Stimulated activated naive CD8-positive, alpha-beta T cell treated with anti-CD3 and anti-CD28 coated beads, Interleukin-15, amount 100 ng/mL, for 72 hours (primary cell): ENCODE measurements around the gene C5orf52.
A peak's percentile ranks its signal among the peaks of the same experiment; 100 is the strongest.

Source experiments
- ATAC-seq: fragments of 150-1000 bp; cut with Tn5 transposase; 2 replicates; pipeline ENCODE4 v1.10.0; 2021; ENCODE audit warnings: mild to moderate bottlenecking, moderate library complexity
- DNase-seq, 2 donors: peaks; one replicate each; pipeline ENCODE4 v3.0.0; 2021 to 2022
- H3K27ac Mint-ChIP-seq, 2 donors: one replicate each; pipeline ENCODE4 v1.8.0; 2022; ENCODE audit warnings: mild to moderate bottlenecking in 2 of 2, mixed read lengths in 2 of 2, moderate library complexity in 2 of 2
- H3K27me3 Mint-ChIP-seq: one replicate; pipeline ENCODE4 v1.8.0; 2022; ENCODE audit warnings: mixed read lengths
- H3K4me1 Mint-ChIP-seq: one replicate; pipeline ENCODE4 v1.8.0; 2022; ENCODE audit warnings: mild to moderate bottlenecking, mixed read lengths
- H3K4me3 Mint-ChIP-seq, 2 donors: one replicate each; pipeline ENCODE4 v1.8.0; 2022; ENCODE audit warnings: mild to moderate bottlenecking in 2 of 2, mixed read lengths in 2 of 2, moderate library complexity in 1 of 2
- H3K9me3 Mint-ChIP-seq, 2 donors: one replicate each; pipeline ENCODE4 v1.8.0; 2022; ENCODE audit warnings: mixed read lengths in 2 of 2

The C5orf52 gene

GRCh38 chr5:157670662-157671591, at the start of gene C5orf52:
Gene C5orf52 (plus strand): TSS chr5:157671533. CDS start chr5:157671615, 82 bp downstream.
- peaks cover 26% of the 10 kb centered on the region for H3K4me1 Mint-ChIP-seq
- peak within 1 kb of the TSS; percentile 28 to 55 for H3K27ac Mint-ChIP-seq
- peaks cover 63% of the 10 kb centered on the region for H3K27me3 Mint-ChIP-seq
- peaks cover 0 to under 1% of the 10 kb centered on the region in 2 donors for H3K9me3 Mint-ChIP-seq
- DNase-seq = peak; percentile 20 to 27
- peak; percentile 52 for ATAC-seq
- peak within 1 kb of the TSS; percentile 83 to 88 for H3K4me3 Mint-ChIP-seq

DNA sequence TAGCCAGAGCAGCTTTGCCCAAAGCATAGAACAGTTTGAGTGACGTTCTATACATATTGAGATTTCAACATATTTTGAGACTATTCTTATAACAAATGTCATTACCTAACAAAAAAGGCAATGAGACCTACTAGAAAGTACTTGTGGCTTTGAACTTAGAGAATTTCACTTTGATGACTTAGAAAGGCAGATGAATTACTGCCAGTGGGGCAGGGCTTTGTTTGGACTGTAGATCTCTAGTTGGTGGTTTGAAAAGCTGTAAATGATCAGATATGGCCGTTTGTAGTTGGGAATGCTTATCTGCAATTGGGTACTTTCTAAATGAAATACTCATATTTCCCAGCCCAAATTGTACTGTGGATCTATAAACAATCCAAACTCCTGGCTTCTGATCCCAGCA, 47.2 kb upstream of the C5orf52 start:
- H3K4me3 Mint-ChIP-seq = no peak overlapping the region
- peaks cover 0 to 10% of the 10 kb centered on the region in 2 donors for H3K9me3 Mint-ChIP-seq
- ATAC-seq (no peak), DNase-seq (no peak)
- no peak overlapping the region for H3K27ac Mint-ChIP-seq
- H3K4me1 Mint-ChIP-seq = no peaks in the 10 kb centered on the region
- H3K27me3 Mint-ChIP-seq = peaks cover 28% of the 10 kb centered on the region

DNA sequence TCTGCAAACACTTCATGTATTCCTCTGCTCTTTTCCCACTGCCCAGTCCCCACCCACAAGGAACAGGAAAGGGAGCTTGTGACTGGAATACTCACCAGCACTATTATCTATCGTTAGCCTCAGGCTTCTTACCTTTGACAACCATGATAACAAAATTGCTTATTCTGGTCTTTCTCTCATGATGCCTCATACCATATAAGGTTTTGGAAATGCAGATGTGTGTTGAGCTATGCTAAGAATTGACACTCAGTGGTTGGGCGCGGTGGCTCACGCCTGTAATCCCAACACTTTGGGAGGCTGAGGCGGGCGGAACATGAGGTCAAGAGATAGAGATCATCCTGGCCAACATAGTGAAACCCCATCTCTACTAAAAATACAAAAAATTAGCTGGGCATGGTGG, 44.5 kb upstream of the C5orf52 start:
- DNase-seq = no peak
- no peak overlapping the region for H3K27ac Mint-ChIP-seq
- H3K9me3 Mint-ChIP-seq = peaks cover 0 to 11% of the 10 kb centered on the region in 2 donors
- H3K4me3 Mint-ChIP-seq = no peak overlapping the region
- ATAC-seq = no peak
- no peaks in the 10 kb centered on the region for H3K4me1 Mint-ChIP-seq
- peaks cover 20% of the 10 kb centered on the region for H3K27me3 Mint-ChIP-seq

GRCh38 chr5:157630341-157630740, 41.0 kb upstream of the C5orf52 start:
- H3K4me1 Mint-ChIP-seq = no peaks in the 10 kb centered on the region
- no peak overlapping the region for H3K4me3 Mint-ChIP-seq
- H3K27me3 Mint-ChIP-seq = no peaks in the 10 kb centered on the region
- peaks cover 0 to 6% of the 10 kb centered on the region in 2 donors for H3K9me3 Mint-ChIP-seq
- ATAC-seq (no peak), DNase-seq (no peak)
- no peak overlapping the region for H3K27ac Mint-ChIP-seq

DNA sequence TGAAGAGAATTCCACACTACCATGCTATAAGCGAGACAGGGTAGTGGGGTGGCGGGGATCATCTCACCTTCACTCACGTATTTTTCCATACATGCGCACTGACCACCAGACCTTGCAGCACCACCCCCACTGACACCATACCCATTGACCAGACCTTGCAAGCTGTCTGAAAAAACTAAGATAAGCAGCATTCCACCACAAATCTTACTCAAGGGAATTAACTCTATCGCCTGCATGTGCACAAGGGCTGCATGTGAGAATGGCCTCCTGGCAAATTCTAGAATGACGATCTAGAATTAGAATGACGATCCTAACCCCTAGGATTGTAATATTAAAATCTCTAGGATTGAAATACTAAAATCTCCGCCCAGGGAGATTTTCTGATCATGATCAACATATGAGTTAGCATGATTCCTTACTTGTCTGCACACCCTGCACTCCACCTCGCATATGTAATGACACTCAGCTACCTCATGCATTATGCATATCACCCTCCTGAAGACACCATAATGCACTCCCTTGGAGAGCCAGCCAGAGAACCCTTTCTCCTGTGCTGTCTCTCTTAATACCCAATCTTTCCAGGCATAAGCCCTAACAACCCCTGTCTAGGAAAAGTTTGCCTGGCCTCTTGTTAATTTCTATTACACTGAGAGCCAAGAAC, 30.8 kb upstream of the C5orf52 start:
- no peak overlapping the region for H3K4me3 Mint-ChIP-seq
- no peak overlapping the region for H3K27ac Mint-ChIP-seq

DNA sequence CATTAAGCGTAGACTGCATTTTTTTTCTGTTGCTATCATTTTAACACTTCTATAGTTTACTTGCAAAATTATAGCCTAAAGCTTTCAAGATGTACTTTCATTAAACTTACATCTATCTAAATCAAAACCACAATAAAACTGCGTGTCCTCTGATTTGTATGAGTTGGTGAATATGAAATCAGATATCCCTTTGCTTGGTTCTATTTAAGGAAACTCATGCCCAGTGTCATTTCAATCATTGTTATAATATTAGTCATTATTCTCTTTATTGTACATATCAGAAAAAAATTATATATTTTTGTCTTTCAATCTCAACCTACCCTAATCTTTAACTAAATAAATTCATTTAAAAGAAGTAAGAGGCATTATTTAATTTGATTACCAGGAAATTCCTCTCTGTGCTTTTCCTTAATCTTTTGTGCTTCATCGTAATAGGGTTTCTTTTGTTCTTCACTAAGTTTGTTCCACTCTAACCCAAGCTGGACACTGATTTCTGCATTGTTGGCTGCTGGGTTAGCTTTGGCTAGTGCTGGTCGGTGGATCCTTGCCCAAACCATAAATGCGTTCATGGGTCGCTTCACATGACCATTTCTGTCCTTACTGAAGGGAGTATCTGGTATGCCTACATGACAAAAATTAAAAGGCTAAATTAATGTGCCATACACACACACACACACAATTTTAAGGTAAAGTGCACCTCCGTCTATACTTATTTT, 22.9 kb upstream of the C5orf52 start:
- H3K27ac Mint-ChIP-seq = no peak overlapping the region
- ATAC-seq (no peak), DNase-seq (no peak)
- H3K4me1 Mint-ChIP-seq = peaks cover 19% of the 10 kb centered on the region
- no peak overlapping the region for H3K4me3 Mint-ChIP-seq
- H3K9me3 Mint-ChIP-seq = peaks cover 13 to 14% of the 10 kb centered on the region in 2 donors
- H3K27me3 Mint-ChIP-seq = peaks cover 7% of the 10 kb centered on the region

More for the DNA sequence above, 30.8 kb upstream of the C5orf52 start:
- no peaks in the 10 kb centered on the region for H3K9me3 Mint-ChIP-seq
- H3K27me3 Mint-ChIP-seq = peaks cover 13% of the 10 kb centered on the region
- H3K4me1 Mint-ChIP-seq = no peaks in the 10 kb centered on the region
- ATAC-seq (no peak), DNase-seq (no peak)

DNA sequence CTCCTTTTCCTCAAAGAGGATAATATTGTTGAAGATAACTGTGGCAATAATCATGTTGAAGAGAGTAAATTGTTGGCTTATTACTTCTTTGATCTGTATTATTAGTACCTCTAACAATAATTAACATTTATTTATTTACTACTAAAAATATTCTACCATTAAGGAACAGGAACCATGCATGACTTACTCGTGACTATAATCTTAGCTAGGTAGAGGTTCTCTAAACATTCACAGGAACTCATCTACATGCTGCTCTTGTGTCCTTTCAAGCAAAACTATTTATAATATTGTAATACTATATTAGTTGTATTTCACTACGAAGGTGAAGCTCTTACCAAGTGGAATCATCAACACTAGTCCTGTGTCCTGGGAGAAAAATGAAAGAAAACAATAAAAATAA, 22.2 kb upstream of the C5orf52 start:
- DNase-seq (no peak), ATAC-seq (no peak)
- Mint-ChIP-seq H3K9me3 (peaks cover 16 to 18% of the 10 kb centered on the region in 2 donors), H3K4me3 (no peak overlapping the region), H3K4me1 (peaks cover 19% of the 10 kb centered on the region), H3K27ac (no peak overlapping the region), H3K27me3 (peaks cover 7% of the 10 kb centered on the region)

DNA sequence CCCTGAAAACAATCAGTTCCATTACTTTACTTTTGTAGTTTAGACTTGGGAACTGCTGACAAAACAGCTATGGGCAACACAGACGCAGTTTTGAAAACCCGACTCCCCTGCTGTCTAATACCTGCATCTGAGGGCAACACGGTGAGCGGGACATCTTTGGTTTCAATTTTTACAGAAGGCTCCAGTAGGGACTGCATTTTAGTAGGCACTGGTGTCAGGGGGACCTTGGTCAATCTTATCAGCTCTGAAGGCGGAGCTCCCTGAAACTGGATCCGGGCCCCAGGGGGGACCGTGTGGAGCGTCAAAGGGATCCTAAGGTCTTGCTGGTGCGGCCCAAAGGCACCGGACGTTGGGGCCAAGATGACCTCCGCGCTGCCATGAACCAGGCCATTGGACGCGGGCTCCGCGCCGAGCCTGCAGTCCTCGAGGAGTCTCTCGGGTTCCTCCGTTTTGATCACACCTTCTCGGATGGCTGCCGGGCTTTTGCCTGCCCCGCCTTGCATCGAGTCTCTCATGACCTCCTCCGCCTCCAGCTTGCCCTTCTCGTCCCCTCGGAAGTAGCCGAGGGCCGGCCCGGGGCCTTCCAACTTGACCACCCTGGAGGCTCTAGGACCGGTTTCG, 20.2 kb upstream of the C5orf52 start:
- H3K4me1 Mint-ChIP-seq = peaks cover 19% of the 10 kb centered on the region
- peak overlapping the region; percentile 82 to 91 for H3K4me3 Mint-ChIP-seq
- no peak for DNase-seq
- peaks cover 7% of the 10 kb centered on the region for H3K27me3 Mint-ChIP-seq
- H3K27ac Mint-ChIP-seq = no peak overlapping the region
- peaks cover 31 to 33% of the 10 kb centered on the region in 2 donors for H3K9me3 Mint-ChIP-seq
- no peak for ATAC-seq

DNA sequence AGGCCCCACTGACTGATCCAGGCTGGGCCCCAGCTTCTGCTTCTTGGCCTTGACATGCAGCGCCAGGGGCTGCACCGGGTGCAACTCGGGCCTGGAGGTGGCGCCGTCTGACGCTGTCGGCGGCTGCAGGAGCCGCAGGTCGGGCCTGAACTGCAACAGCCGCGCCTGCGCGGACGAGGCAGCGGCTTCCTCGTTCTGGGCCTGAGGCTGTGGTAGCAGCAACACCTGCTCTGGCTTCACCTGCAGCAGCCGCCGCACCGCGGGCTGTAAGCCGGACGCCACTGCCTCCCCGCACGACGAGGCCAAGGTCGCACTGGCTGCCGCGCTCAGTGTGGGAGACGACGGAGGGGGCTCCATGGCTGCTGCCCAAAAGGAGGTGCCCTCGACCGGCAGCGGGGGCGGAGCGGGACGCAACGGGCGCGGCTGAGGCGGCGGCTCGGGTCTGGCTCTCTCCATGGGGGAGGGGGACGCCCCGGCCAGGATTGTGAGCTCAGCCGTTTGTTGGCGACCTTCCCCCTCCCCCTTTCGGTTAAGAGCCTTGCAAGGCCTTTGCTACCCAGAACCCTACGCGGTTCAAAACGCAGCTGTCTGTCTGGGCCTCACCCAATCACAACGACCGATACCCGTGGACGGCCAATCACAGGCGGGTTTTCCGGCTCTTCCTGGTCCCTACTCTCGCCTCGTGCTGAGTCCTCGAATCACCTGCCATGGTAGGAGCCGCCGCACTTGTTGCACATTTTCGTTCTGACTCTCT, 19.5 kb upstream of the C5orf52 start:
- peak overlapping the region; percentile 85 to 88 for H3K27ac Mint-ChIP-seq
- H3K4me3 Mint-ChIP-seq = peak overlapping the region; percentile 82 to 91
- peaks cover 7% of the 10 kb centered on the region for H3K27me3 Mint-ChIP-seq
- H3K4me1 Mint-ChIP-seq = peaks cover 19% of the 10 kb centered on the region
- DNase-seq (peak; percentile 79 to 86), ATAC-seq (peak; percentile 99)
- peaks cover 38 to 40% of the 10 kb centered on the region in 2 donors for H3K9me3 Mint-ChIP-seq

DNA sequence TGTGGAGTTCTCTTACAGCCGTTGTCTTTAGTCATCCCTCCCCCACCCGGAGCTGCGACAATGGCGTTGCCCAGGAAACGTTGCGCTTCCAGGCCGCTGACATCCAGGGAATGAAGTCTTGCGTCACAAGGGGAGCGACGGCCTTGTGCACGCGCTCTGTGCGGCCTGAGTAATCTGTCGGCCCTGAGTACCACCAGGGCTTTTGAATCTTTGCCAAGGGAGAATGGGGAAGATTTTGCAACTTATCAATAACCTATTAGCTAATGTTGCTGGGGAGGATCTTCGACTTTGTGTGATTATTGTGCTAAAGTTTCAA, 19.0 kb upstream of the C5orf52 start, which contains the start of gene SOX30:
TSS of gene SOX30 (minus strand) at position 62 of the 316 bp plus-strand sequence. CDS start 360 bp downstream, outside the sequence.
- DNase-seq = no peak
- Mint-ChIP-seq H3K4me1 (peaks cover 19% of the 10 kb centered on the region), H3K27ac (peak within 1 kb of the TSS; percentile 85 to 88), H3K4me3 (peak within 1 kb of the TSS; percentile 82 to 91), H3K9me3 (peaks cover 40% of the 10 kb centered on the region in 2 donors), H3K27me3 (peaks cover 4% of the 10 kb centered on the region)
- no peak for ATAC-seq

GRCh38 chr5:157657516-157657915, 13.8 kb upstream of the C5orf52 start:
- no peak overlapping the region for H3K4me3 Mint-ChIP-seq
- H3K4me1 Mint-ChIP-seq = peaks cover 5% of the 10 kb centered on the region
- H3K9me3 Mint-ChIP-seq = peaks cover 35 to 54% of the 10 kb centered on the region in 2 donors

DNA sequence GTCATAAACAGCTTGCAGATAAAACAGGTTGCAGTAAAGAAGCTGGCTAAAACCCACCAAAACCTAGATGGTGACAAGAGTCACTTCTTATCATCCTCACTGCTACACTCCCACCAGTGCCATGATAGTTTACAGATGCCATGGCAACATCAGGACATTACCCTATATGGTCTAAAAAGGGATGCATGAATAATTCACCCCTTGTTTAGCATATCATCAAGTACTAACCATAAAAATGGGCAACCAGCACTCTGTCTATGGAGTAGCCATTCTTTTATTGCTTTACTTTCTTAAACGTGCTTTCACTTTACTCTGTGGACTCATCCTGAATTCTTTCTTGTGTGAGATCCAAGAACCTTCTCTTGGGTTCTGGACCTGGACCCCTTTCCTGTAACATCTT, 12.4 kb upstream of the C5orf52 start:
- Mint-ChIP-seq H3K27me3 (no peaks in the 10 kb centered on the region), H3K4me3 (no peak overlapping the region), H3K27ac (no peak overlapping the region), H3K4me1 (no peaks in the 10 kb centered on the region), H3K9me3 (peaks cover 24 to 42% of the 10 kb centered on the region in 2 donors)
- no peak for DNase-seq
- ATAC-seq = no peak

More at GRCh38 chr5:157657516-157657915, 13.8 kb upstream of the C5orf52 start:
- ATAC-seq = no peak
- no peak overlapping the region for H3K27ac Mint-ChIP-seq
- H3K27me3 Mint-ChIP-seq = no peaks in the 10 kb centered on the region
- DNase-seq = no peak

- ATAC-seq (no peak), DNase-seq (no peak)
- Mint-ChIP-seq H3K27ac (no peak overlapping the region), H3K9me3 (peaks cover 18 to 38% of the 10 kb centered on the region in 2 donors), H3K4me3 (no peak overlapping the region), H3K27me3 (no peaks in the 10 kb centered on the region), H3K4me1 (no peaks in the 10 kb centered on the region)
These were observed 11.3 kb upstream of the C5orf52 start for GRCh38 chr5:157659868-157660660.
